GM21526 (cell line): ENCODE measurements around the gene KIF4B.

Experiments used
- ATAC-seq: cut with Tn5 transposase; IDR thresholded peaks from one replicate; pipeline ENCODE4 v1.9.1; 2021; ENCODE audit warnings: moderate library complexity; ENCODE audit not compliant: unreplicated experiment, low FRiP score

The KIF4B gene

DNA sequence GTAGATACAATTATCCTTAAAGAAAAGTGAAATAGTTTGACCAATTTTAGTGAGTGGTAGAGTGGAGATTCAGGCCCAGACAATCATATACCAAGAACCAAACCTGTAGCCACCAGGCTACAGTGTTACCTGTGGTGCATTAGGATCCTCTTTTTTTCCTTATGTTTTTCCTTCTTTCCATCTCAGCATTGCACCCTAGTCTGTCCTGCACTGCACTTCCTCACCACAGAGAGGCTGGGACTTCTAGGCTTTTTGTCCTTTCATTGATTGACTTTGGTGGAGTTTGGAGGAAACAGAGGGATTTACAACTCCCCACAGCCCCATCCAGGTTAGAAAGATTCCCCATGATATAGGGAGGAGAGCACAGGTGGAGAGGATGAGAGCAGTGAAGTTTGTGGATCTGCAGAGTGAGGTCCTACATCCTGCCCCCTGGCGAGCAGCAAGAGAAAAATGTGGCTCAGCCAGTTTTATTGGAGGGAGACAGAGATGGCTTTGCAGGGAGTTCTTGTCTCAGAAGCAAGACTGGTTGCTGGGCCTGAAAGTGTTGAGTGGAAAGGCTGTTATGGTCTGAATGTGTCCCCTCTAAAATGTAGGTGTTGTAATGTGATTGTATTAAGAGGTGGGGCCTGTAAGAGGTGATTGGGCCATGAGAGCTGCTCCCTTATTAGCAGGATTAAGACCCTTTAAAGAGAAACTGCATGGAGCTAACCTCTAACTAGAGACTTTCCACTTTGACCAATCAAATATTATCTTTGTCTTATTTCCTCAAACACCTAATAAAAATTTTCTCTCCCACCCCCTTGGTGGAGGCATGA is 36.2 kb downstream of the KIF4B start:
- ATAC-seq, result no peak

GRCh38 chr5:155050384-155051019 is 36.9 kb downstream of the KIF4B start:
- no peak for ATAC-seq

GRCh38 chr5:155052532-155052931 is 39.0 kb downstream of the KIF4B start:
- no peak for ATAC-seq

DNA sequence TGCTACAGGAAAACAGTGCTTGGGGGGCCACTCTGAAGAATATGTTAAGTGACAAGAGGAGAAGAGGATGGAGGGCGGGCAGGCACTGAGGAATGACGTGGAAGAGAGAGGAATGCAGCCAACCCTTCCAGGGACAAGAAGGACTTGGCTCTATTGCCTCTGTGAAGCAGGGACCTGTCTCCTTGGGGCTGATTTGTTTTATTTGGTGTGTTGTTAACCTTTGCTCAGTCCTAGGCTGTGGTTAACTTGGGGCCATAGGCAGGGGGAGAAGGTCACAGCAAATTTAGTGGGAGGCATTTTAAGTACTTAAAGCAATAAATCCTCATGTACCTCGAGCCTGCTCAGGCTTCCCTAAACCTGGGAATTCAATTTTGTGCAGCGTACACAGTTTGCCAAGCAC is 39.9 kb downstream of the KIF4B start:
- ATAC-seq, result no peak

DNA sequence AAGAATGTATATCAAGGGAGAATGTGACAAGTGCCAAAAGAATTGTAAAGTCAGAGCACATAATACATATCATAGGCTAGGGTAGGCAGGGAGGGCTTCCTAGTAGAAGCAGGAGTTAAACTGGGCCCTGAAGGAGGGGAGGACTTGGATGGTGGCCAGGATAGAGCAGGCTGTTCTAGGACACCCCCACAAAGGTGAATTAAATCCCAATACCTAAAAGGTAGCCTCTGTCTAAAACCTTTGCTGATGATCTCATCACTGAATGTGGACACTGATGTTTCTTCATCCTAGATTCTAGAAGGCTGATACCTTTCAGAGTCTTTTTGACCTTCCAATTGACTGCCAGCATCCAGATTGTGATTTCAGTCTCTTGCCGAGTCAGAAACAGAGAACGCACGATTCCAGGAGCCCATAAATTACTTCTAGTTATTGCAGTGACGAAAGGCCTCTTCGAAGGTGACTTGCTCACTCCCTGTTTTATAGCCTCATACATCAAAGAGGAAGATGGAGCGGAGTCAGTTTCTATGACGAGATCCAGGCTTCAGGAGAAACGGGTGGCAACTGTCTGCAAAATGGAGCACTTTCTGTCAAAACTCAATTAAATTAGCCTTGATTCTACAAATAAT is 43.2 kb downstream of the KIF4B start:
- ATAC-seq, result no peak

GRCh38 chr5:155057626-155058025 is 44.1 kb downstream of the KIF4B start:
- no peak for ATAC-seq

DNA sequence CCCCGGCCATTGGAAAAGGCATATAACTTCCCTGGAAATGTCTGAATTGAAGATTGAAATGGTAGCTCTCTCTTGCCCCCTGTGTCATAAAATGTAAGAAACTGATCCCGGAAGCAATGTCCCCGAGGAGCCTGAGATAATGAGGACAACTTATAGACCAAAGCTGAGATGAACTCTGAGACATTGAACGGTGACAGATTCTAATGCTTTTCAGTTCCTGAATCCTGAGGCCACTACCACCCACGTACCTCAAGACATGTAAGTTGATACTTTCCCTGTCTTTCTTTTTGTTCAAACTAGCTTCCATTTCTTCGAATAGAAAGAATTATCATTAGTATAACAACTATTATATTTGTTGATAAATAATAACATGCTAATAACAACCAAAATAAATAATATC is 51.0 kb downstream of the KIF4B start:
- ATAC-seq, result peak; percentile 89

- ATAC-seq, result no peak
Observed at GRCh38 chr5:155066886-155067595, 53.5 kb downstream of the KIF4B start.
